MM.1S (cell line): ENCODE results near the gene CSKMT.
"Not testable (repeated sequence)": the region's sequence is repeated elsewhere in the genome, so short reads cannot be mapped to it uniquely, and the experiment has no call there.

Experiments
- CTCF ChIP-seq: fragments of 300-600 bp; sonication (generic); IDR thresholded peaks from 2 replicates; pipeline ENCODE4 v1.5.1; 2016; ENCODE audit warnings: antibody characterized with exemption, low read length, mixed read lengths
- EZH2 ChIP-seq: fragments of 300-600 bp; sonication (generic); optimal IDR thresholded peaks from 2 replicates; pipeline ENCODE3; 2017; ENCODE audit warnings: low read depth, mild to moderate bottlenecking, antibody characterized with exemption, low read length, mixed read lengths
- EZH2phosphoT487 ChIP-seq: fragments of 300-600 bp; sonication (generic); IDR thresholded peaks from 2 replicates; pipeline ENCODE4 v1.6.1; 2018; ENCODE audit warnings: antibody characterized with exemption, low read length

GRCh38 chr11:62675415-62675814 lies 10.3 kb downstream of the CSKMT start:
- not testable (repeated sequence) for TF ChIP-seq CTCF, EZH2phosphoT487, EZH2
